OCI-M2 (cell line): ENCODE measurements around the gene PTPRC.

Experiments
- DNase-seq: peaks from one replicate; lab custom pipeline; 2025; ENCODE audit not compliant: unreplicated experiment; lab: John Stamatoyannopoulos, UW

The PTPRC gene

DNA sequence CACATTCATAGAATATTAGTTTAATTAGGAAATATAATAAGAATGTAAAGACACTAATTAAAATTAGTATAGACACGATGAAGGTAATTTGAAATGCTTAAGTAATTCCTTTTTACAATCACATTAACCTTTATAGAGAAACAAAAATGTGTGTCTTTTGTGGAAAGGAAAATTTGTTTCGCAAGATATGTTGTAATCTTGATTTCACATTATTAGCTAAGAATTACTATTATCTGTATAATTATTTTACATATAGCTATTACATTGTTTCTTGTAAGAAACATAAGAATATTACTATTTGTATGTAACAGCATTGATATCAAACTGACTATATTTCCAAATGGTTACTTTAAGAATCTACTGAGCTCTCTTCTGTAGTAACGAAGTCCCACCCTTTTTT lies 111.2 kb downstream of the PTPRC start:
- no peak for DNase-seq

DNA sequence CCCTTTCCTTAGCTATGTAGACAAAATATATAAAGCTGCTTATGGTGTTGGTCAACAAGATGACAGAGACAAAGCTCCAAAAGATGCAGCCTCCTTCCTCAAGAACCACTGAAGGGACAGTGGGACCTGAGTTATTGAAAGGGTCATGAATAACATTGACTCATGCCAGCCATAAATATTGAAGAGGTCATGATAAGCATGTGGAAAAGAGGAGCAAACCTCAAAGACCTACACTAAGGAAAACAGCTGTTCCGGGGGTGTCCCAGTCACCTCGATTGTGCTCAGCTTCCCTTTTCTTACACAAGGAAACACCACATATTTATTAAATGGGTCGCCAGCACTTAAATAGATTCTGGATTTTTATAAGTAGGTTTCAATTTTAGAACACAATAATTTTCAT lies 112.9 kb downstream of the PTPRC start:
- DNase-seq: no peak

DNA sequence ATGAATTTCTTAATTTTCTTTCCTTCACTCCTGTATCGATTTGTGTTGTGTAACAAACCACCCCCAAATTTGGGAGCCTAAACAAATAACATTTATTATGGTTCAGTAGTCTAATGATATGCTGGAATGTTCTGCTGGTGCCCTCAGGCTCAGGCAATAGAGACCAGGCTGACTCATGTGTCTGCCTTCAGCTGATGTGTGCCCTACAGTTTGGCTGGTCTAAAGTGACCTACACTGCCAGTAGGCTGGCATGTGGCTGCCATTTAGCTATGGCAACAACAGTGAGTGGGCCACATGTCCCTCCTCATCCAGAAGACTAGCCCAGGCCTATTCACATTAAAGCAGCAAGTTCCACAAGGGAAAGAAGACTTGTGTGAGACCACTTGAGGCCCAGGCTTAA lies 115.8 kb downstream of the PTPRC start:
- DNase-seq: no peak

DNA sequence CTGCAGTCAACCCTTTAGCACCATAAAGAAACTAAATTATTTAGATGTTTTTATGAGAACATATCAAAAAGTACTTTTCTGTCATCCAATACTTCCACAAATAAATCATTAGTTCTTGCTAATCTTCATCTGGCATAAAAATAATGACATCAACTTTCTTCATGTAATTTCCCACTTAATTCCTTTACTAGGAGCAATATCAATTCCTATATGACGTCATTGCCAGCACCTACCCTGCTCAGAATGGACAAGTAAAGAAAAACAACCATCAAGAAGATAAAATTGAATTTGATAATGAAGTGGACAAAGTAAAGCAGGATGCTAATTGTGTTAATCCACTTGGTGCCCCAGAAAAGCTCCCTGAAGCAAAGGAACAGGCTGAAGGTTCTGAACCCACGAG lies 116.9 kb downstream of the PTPRC start:
- DNase-seq: no peak

DNA sequence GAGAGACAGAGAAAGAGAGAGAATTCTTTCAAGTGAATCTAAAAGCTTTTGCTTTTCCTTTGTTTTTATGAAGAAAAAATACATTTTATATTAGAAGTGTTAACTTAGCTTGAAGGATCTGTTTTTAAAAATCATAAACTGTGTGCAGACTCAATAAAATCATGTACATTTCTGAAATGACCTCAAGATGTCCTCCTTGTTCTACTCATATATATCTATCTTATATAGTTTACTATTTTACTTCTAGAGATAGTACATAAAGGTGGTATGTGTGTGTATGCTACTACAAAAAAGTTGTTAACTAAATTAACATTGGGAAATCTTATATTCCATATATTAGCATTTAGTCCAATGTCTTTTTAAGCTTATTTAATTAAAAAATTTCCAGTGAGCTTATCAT lies 117.6 kb downstream of the PTPRC start:
- DNase-seq: no peak

DNA sequence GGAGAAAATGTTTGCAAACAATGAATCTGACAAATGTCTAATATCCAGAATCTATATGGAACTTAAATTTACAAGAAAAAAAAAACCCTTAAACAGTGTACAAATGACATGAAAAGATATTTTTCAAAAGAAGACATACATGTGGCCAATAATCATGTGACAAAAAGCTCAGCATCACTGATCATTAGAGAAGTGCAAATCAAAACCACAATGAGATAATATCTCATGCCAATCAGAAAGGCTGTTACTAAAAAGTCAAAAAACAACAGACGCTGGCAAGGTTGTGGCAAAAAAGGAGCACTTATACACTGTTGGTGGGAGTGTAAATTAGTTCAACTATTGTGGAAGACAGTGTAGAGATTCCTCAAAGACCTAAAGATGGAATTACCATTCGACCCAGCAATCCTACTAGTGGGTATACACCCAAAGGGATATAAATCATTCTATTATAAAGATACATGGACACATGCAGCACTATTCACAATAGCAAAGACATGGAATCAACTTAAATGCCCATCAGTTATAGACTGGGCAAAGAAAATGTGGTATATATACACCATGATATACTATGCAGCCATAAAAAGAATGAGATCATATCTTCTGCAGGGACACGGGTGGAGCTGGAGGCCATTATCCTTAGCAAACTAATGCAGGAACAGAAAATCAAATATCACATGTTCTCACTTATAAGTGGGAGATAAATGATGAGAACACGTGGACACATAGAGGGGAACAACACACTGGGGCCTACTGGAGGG lies 123.2 kb downstream of the PTPRC start:
- no peak for DNase-seq

DNA sequence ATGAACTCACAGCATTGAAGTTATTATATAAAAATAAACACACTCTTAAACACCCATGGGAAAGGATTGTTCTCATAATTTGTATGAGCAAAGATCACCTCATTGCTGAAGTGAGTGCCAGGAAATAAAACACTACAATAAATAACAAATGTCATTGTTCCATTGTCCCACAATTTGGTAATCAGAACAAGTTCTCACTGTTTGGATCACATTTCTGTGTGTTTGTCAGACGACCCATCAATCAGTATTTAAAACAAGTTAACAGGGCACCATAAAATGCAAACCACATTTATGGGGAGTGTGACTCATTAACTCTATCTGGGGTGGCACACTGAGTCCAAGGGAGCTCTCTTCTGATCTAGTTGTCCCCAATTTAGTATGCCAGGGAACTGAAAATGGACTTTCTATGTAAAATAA lies 124.5 kb downstream of the PTPRC start:
- DNase-seq: no peak

DNA sequence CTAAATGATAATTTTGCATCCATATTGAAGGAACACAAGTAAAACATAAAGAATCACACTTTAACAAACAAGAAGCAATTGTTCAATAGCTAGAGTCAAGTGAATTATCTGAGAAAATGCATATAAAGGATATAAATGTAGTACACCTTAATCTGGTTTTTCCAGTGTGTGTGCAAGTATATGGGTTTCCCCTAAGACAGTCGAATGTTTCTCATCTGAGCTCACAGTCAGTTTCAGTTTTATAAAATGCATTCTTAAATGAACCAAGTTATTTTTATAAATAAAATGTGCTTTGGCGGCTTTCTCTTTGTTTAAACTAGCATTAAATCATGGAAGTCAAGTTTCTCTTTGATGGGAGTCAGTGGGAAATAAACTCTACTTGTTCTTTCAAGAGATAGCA lies 125.9 kb downstream of the PTPRC start:
- DNase-seq: no peak

DNA sequence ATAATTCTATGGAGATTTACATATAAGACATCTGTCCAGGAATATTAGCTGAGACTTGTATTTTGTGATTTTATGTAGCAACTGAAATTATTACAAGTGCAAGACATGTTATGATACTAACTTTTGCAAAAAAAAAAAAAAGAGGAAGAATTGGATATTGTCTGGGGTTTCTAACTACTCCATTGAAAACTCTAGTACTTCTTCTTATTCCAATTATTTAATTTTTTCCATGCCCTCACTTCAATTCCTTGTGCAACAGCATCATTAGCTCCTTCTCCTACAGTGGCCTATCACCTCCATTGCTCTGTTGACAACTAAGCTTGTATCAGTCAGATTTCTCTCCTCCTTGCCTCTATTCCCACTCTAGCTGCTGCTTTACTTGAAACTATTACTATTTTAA lies 126.6 kb downstream of the PTPRC start:
- no peak for DNase-seq

DNA sequence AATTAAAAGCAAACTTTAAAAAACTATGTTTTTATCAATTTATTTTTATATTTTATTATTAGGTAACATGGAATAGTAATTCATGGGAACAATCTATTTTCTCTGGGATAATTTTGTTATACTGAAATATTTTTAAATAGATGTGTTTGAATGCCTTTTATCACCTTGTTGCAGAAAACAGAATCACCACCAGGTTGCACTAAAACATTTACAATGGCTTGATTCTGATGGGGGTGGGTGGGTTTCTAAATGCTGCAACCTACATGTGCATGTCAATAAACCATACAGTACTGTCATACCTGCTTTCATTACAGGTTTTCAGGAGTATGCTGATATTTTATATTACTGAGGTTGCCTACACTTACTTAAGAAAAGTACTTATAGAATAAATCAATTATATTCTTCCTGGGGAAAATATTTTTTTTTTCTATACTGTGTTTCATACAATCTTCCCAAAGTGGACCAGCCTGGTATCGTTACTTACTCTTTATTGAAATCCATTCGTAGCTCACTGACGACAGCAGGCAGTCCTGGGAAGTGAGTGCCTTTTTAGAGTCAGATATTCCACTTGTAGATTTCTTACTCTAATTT lies 132.8 kb downstream of the PTPRC start:
- no peak for DNase-seq

DNA sequence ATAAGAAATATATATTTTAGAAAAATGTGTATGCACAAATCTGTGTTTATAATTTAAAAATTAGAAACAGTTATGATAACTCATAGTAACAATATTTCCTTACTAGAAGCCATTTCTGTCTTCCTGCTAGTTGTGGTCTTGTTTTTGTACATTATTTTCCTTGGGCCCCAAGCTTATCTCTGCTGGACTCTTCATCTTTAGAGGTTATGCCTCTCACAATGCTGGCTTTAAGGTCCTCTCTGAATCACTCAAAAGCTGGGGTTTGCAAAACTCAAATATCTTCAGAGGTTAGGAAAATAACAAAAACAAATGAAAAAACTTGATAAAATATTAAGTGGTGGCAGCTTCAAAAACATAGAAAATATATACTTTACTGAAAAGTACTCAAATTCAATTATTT lies 133.8 kb downstream of the PTPRC start:
- no peak for DNase-seq

DNA sequence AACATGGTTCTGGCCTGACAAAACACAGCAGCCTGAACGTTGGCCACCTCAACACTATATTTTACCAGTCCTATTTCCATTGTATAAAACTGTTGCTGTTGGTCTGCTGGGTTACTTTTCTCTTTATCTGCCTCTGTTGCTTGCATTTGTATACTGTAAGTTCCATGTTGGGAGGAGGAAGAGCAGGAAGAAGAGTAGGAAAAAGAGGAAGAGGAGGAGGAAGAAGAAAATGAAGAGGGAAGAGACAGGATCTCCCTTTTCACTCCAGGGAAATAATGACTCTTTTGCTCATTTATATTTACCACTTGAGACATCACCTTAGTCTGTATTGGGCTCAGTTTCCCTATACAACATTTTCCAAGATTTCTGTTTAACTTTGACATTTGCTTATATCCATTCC lies 134.2 kb downstream of the PTPRC start:
- DNase-seq: no peak

DNA sequence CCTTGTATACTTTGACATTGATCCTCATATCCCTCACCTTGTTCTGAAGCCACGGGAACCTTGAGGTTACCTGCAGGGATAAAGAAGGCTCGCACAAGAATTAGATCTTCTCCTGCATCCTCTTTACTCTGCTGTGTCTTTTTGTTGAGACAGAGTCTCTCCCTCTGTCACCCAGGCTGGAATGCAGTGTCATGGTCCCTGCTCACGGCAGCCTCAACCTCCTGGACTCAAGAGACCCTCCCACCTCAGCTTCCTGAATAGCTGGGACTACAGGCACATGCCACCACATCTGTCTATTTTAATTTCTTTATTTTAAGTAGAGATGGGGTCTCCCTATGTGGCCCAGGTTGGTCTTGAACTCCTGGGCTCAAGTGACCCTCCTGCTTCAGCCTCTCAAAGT lies 134.7 kb downstream of the PTPRC start:
- DNase-seq: no peak

DNA sequence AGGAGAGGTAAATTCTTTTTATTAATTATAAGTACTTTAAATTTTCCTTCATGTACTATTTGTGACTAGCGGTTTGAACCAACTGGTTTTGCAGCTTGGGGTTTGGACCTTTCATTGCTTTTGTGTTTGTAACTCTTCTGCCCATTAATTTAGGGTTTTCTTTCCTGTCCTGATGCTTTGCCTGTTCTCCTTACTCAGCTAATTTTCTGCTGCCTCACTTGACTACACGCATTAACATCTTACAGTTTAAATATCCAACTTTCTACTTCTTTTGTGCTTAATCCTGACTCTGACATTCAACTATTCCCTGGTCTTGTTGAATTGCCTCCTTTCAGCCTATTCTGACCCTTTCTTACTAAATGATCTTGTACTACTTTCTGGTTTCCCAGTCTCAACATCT lies 135.6 kb downstream of the PTPRC start:
- no peak for DNase-seq

DNA sequence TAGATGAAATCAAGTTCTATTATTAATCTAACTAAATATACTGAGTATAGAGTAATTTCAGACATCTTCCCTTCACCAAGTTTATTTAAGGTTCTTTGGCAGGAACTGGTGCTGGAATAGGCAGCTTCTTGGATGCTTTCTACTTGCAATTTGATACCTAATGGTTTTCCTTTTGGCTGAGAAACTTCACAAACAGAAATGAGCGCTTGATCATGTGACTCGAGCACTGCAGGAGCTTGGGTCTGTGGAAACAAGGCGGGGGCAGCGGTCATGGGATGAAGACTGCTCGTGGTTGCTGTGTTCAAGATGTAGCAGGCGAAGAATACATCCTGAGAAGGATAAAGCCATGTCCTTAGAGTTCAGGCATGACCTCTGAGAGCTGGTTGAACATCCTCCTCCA lies 136.8 kb downstream of the PTPRC start:
- DNase-seq: no peak

DNA sequence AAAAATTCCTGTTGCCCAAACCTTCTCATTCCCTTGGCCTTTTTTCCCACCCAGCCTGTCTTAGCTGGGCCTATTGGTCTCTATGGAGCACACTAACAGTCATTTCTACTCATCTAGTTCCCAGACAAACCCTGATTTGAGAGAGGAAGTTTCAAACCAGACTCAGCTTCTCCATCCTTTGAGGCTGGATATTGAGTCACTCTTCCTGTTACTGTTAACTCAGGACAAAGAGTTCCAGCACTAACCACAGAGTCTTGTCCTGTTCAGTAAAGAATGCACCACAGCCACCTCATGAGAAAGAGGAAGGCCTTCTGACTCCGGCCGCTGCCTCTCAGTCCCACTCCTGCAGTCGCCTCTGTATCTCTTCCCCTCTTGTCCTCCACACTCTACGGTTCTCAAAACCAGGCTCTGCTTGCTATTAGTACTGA lies 137.8 kb downstream of the PTPRC start:
- DNase-seq: no peak

DNA sequence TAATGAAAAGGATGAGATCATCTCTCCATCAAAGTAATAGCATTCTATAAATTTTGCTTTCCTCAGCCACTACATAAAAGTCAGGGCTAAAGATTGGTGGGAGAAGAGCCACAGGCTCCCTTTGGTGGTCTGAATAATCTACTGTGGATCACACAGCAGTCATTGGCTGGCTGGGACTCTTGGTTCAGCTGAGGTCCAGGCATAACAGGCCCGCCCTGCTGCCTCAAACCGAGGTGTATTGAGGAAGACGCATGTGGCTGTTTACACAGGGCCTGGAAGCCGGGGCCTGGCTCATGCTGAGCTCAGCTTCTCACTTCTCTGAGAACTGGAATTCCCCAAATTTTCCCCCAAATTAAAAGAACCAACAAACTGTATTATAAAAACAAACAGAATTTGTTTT lies 139.2 kb downstream of the PTPRC start:
- DNase-seq: no peak

DNA sequence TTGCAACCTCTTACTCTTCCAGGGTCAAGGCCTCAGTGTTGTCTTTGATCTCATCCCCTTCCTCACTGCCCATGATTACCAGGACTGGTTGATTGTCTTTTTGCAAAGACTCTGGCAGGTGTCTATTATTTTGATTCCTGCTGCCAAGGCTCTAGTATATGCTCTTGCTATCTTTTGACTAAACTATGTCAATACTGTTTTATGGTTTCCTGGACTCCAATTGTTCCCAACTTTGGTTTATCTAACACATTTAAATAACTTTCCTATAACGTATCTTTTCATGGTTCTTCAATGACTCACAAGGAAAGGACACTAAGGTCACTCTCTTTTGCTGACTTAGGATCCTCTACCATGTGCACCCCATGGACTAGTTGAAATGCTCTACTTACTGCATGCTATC lies 141.5 kb downstream of the PTPRC start:
- no peak for DNase-seq

DNA sequence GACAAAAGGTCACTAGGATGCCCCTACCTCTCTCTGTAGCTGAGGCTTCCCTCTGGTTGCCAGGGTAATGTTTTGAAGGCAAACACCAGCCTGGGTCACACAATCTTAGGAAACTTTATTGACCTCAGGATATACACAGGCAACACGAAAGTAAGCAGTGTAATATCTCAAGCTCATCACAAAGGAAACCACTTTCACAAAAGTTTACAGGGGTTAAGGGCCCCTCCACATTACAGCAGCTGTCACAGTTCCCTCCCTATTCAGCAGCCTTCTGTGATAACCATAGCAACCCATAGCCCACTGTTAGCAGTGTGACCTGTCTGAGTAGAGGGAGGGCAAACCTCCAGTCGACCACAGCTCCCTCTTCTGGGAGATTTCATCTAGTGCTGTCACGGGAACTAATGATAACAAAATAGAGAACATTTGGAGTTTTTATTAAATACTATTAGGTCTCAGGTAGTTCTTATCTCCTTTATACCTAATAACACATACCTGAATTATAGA lies 149.8 kb downstream of the PTPRC start:
- no peak for DNase-seq

DNA sequence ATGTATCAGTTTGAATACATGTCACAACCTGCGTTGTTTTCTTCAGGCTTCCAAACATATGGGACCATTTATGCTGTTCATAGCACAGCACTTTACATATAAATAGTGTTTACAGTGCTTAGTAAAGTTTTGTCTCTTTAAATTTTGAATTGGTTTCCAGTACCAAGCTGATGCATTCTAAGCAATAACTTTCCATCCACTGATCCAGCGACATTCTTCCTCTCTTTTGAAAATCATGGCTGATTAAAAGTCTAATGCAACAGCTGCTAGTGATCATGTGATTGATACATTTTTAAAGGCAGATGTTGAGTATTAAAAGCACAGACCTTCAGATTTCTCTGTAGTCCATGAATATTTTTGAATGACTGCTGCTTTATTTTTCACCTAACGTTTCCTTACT lies 154.9 kb downstream of the PTPRC start:
- no peak for DNase-seq

DNA sequence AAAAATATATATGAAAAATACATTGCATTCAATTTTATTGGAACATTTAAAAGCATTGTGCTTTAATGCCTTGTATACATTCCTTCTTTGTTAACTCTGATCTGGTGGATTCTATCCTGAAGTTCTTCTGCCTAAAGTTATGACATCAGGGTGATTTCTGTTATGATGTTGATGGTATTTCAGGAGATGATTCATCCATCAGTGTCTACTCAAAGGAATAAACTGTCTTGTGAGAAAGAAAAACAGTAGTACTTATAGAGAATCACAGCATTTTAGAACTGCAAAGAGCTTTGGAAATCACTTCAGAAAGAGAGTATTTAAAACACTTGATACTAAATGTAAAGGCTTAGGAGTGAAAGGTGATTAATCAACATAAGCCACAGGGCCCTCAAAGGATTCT lies 155.7 kb downstream of the PTPRC start:
- no peak for DNase-seq

DNA sequence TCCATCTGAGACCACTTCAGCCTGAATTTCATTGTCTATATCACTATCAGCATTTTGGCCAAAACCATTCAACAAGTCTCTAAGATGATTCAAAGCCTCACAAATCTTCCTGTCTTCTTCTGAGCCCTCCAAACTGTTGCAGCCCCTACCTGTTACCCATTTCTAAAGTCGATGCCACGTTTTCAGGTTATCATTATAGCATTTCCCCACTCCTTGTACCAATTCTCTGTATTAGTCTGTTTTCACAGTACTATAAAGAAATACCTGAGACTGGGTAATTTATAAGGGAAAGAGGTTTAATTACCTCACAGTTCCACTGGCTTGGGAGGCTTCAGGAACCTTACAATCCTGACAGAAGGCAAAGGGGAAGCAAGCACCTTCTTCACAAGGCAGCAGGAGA lies 158.8 kb downstream of the PTPRC start:
- no peak for DNase-seq

DNA sequence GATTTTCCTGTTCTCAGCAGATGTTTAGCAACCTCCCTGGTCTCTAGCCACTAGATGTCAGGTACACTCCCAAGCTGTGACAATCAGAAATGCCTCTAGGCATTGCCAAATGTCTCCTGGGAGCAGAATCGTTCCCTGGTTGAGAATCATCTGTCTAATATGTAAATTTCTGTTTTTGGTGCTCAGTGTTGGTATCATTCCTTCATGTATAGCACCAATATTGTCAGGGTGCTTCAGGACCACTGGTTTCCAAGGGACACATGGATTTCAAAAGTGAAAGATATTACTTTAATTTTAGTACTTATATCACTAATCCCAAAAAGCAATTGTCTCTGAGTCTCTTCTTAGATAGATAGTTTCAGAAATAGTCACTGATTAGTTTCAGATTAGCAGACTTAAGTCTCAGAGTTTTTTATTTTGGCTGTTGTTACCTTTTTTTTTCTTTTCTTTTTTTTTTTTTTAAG lies 160.1 kb downstream of the PTPRC start:
- DNase-seq: no peak
